AG10803 (cell line): Measurements from ENCODE around the gene GSTO2.

Source experiments
- DNase-seq: peaks from one replicate; pipeline ENCODE4 v3.0.0; 2010; ENCODE audit warnings: low read depth
- H3K4me3 ChIP-seq: 2 replicates; pipeline ENCODE4 v1.5.1; 2011; ENCODE audit warnings: mild to moderate bottlenecking, low read length, control low read depth
- TF ChIP-seq, protein P1 (sequence below): conservative IDR thresholded peaks from 2 replicates; pipeline ENCODE4 v1.5.1; 2011; ENCODE audit warnings: mild to moderate bottlenecking, low read length, control low read depth, inconsistent platforms

Gene GSTO2

GRCh38 chr10:104308439-104308903 is 39.5 kb downstream of the GSTO2 start:
- TF ChIP-seq, protein P1, sequence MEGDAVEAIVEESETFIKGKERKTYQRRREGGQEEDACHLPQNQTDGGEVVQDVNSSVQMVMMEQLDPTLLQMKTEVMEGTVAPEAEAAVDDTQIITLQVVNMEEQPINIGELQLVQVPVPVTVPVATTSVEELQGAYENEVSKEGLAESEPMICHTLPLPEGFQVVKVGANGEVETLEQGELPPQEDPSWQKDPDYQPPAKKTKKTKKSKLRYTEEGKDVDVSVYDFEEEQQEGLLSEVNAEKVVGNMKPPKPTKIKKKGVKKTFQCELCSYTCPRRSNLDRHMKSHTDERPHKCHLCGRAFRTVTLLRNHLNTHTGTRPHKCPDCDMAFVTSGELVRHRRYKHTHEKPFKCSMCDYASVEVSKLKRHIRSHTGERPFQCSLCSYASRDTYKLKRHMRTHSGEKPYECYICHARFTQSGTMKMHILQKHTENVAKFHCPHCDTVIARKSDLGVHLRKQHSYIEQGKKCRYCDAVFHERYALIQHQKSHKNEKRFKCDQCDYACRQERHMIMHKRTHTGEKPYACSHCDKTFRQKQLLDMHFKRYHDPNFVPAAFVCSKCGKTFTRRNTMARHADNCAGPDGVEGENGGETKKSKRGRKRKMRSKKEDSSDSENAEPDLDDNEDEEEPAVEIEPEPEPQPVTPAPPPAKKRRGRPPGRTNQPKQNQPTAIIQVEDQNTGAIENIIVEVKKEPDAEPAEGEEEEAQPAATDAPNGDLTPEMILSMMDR, result no peak
- H3K4me3 ChIP-seq, result no peak overlapping the region
- no peak for DNase-seq

DNA sequence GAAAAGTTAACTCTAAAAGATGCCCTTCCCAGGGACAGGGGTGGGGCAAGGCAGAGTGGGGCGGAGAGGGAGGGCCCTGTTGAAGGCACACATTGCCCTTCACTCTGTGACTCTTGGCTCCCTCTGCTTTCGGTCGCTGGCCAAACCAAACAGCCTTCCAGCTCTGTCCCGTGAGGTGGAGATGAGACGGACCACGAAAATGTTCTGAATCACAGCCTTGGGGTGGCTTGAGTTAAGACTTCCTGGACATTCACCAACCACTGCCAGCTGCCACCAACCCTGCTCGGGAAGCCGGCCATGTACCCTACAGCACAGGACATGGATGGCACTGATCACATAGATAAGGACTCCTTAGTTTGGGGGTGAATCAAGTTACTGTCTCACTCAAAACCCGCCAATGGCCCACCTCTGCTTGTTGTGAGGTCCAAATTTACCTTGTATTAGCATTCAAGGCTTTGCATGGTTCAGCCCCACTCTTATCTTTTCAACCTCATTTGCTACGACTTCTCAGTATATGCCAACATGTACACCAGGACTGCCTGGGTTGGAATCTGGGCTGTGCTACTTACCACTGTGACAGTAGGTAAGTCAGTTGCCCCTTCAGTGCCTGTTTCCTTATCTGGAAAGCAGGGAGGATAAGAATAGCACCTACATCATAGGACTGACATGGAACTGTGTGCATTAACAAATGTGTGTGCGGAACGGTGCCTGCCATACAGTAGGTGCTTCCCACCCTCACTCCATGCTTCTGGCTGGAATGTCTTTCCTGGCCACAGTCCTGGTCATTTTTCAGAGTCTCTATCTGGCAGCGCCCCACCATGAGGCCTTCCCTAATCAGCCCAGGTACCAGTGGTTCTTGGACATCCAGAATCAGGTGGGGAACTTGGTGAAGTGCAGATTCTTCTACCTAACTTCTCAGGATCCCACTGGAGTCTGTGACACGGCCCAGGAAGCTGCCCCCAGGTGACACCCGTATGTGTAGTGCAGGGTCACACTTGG is 41.3 kb downstream of the GSTO2 start:
- peak; percentile 91 for DNase-seq
- TF ChIP-seq, protein P1, result no peak

DNA sequence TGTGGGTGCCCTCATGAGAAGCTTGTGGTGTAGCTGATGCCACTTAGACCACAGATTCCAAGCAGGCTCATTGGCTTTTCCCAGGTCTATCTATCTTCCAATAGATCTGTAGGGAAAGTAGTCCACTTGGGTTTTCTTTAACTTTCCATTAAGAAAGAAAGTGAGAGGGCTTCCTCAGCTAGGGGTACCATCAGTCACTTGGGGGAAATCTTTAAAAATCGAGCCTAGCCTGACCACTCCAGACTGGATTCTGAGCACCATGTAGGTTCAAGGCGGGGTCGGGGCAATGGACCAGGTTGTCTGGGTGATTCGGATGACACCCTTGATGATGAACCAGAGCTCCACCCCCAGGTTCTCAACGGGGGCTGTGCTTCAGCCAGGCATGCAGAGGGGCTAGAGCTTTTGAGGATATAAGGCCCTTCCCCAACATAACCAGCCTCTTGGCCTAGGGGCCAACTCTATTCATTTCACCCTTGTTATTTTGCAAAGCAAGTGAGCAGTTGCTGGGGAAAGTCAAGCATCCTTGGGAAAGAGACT is 42.3 kb downstream of the GSTO2 start:
- TF ChIP-seq, protein P1, result no peak
- H3K4me3 ChIP-seq, result no peak overlapping the region
- no peak for DNase-seq

More for the DNA sequence above, 41.3 kb downstream of the GSTO2 start:
- H3K4me3 ChIP-seq, result no peak overlapping the region

GRCh38 chr10:104314591-104315485 is 45.9 kb downstream of the GSTO2 start:
- TF ChIP-seq, protein P1, result no peak
- no peak overlapping the region for H3K4me3 ChIP-seq
- DNase-seq, result no peak

GRCh38 chr10:104315486-104315921 is 46.5 kb downstream of the GSTO2 start:
- H3K4me3 ChIP-seq, result no peak overlapping the region
- TF ChIP-seq, protein P1, result no peak
- DNase-seq, result no peak

DNA sequence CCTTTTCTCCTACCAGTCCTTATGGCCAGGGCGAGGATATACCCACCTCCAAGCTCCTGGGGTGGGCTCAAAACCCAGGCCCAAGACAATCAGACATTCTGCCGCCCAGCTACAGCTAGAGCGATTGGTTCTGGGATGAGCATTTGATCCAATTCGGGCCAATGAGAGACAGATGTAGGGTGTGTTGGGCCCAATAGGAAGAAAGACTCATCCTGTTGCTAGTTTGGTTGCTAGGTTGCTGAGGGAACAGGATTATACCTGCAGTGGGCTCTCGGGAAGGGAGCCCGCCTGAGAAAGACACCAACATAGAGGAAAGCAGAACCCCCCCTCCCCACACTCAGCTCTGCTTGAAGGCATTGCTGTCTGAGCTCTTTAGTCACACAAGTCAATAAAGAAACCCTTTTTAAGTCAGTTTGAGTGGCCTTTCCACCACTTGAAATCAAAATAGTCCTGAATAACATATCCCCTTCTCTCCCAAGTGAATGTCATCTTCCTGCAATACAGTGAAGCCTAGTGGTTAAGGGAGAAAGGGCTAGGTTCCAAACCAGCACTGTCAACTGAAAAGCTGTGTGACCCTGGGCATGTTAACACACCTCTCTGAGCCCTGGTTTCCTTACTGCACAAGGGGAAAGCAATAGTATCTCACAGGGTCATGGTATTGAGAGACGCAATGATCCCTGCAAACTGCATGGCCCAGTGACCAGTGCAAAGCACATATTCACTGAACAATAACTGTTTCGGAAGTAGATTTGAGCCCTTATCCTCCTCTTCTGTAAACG is 47.5 kb downstream of the GSTO2 start:
- TF ChIP-seq, protein P1, result no peak
- DNase-seq, result no peak
- H3K4me3 ChIP-seq, result no peak overlapping the region
